LoVo (cell line): ENCODE measurements around the gene C16orf90.

Experiments
- DNase-seq: peaks from one replicate; pipeline ENCODE4 v3.0.0-alpha.2; 2016; ENCODE audit warnings: low spot score

Gene C16orf90

GRCh38 chr16:3461151-3461550, 34.1 kb downstream of the C16orf90 start:
- DNase-seq: no peak

GRCh38 chr16:3460585-3460984, 34.7 kb downstream of the C16orf90 start:
- DNase-seq: no peak

- no peak for DNase-seq
These were observed 35.2 kb downstream of the C16orf90 start for GRCh38 chr16:3460121-3460520.

GRCh38 chr16:3459401-3460090, 35.7 kb downstream of the C16orf90 start:
- no peak for DNase-seq

- DNase-seq: peak; percentile 77
These were observed 36.4 kb downstream of the C16orf90 start for GRCh38 chr16:3458852-3459361.

GRCh38 chr16:3458278-3458851, 36.9 kb downstream of the C16orf90 start:
- no peak for DNase-seq

GRCh38 chr16:3457434-3458252, 37.6 kb downstream of the C16orf90 start:
- peak; percentile 91 for DNase-seq

GRCh38 chr16:3454631-3455147, 40.6 kb downstream of the C16orf90 start:
- DNase-seq: no peak

- DNase-seq: no peak
These were observed 41.2 kb downstream of the C16orf90 start for GRCh38 chr16:3454093-3454492.

- DNase-seq: peak; percentile 66
These were observed 51.3 kb downstream of the C16orf90 start for GRCh38 chr16:3444032-3444388.
